HEK293T (cell line): ENCODE results near the gene PSMB9.
"Not testable (repeated sequence)": the region's sequence is repeated elsewhere in the genome, so short reads cannot be mapped to it uniquely, and the experiment has no call there.

Source experiments
- CTCF ChIA-PET: fragments of 350-600 bp; formaldehyde crosslinking; extraction: SDS; loops from one replicate; lab custom pipeline; 2021; ENCODE audit warnings: antibody characterized with exemption, inconsistent platforms; lab: Yijun Ruan, JAX
- POLR2A ChIA-PET: fragments of 350-600 bp; formaldehyde crosslinking; extraction: SDS; loops from one replicate; lab custom pipeline; 2020; ENCODE audit warnings: antibody characterized with exemption, inconsistent platforms; lab: Yijun Ruan, JAX
- DNase-seq: peaks from one replicate; pipeline ENCODE4 v3.0.0; 2012; ENCODE audit warnings: mixed read lengths; ENCODE audit errors: extremely low spot score
- ARNT ChIP-seq: fragments of 450-650 bp; IDR thresholded peaks from 2 replicates; pipeline ENCODE4 v1.6.1; 2017; ENCODE audit warnings: mild to moderate bottlenecking
- BHLHE40 ChIP-seq: fragments of 450-650 bp; IDR thresholded peaks from 2 replicates; pipeline ENCODE4 v1.6.1; 2016; ENCODE audit warnings: mild to moderate bottlenecking, moderate library complexity, borderline replicate concordance
- CTBP1 ChIP-seq: fragments of 450-650 bp; IDR thresholded peaks from 2 replicates; pipeline ENCODE4 v1.6.1; 2016; ENCODE audit warnings: borderline replicate concordance
- ELF4 ChIP-seq: fragments of 450-650 bp; IDR thresholded peaks from 2 replicates; pipeline ENCODE4 v1.6.1; 2017; ENCODE audit warnings: antibody characterized with exemption
- FOXA1 ChIP-seq: fragments of 450-650 bp; IDR thresholded peaks from 2 replicates; pipeline ENCODE4 v1.6.1; 2016; ENCODE audit warnings: mild to moderate bottlenecking
- FOXK2 ChIP-seq: fragments of 450-650 bp; IDR thresholded peaks from 2 replicates; pipeline ENCODE4 v1.6.1; 2016; ENCODE audit warnings: mild to moderate bottlenecking
- FOXM1 ChIP-seq: fragments of 450-650 bp; IDR thresholded peaks from 2 replicates; pipeline ENCODE4 v1.6.1; 2017; ENCODE audit warnings: mild to moderate bottlenecking, borderline replicate concordance
- HDGF ChIP-seq: fragments of 450-650 bp; IDR thresholded peaks from 2 replicates; pipeline ENCODE4 v1.6.1; 2017; ENCODE audit warnings: antibody characterized with exemption, borderline replicate concordance
- L3MBTL2 ChIP-seq: fragments of 450-650 bp; conservative IDR thresholded peaks from 2 replicates; pipeline ENCODE4 v1.6.1; 2016; ENCODE audit warnings: mild to moderate bottlenecking
- LEF1 ChIP-seq: fragments of 450-650 bp; IDR thresholded peaks from 2 replicates; pipeline ENCODE4 v1.6.1; 2017; ENCODE audit warnings: mild to moderate bottlenecking, borderline replicate concordance
- NFRKB ChIP-seq: fragments of 450-650 bp; IDR thresholded peaks from 2 replicates; pipeline ENCODE4 v1.6.1; 2016; ENCODE audit warnings: mild to moderate bottlenecking, moderate library complexity
- SP1 ChIP-seq: fragments of 450-650 bp; IDR thresholded peaks from 2 replicates; pipeline ENCODE4 v1.6.1; 2017
- SUZ12 ChIP-seq: fragments of 450-650 bp; IDR thresholded peaks from 2 replicates; pipeline ENCODE4 v1.6.1; 2016; ENCODE audit warnings: mild to moderate bottlenecking
- TARDBP ChIP-seq: fragments of 450-650 bp; IDR thresholded peaks from 2 replicates; pipeline ENCODE4 v1.6.1; 2016
- ZNF384 ChIP-seq: fragments of 450-650 bp; IDR thresholded peaks from 2 replicates; pipeline ENCODE4 v1.6.1; 2016
- TF ChIP-seq, protein P1 (sequence below): fragments of 450-650 bp; IDR thresholded peaks from 2 replicates; pipeline ENCODE4 v1.6.1; 2016

PSMB9 gene

GRCh38 chr6:32862725-32863124 is 8.7 kb downstream of the PSMB9 start:
- CTCF ChIA-PET, result interaction anchor here (2.2 kb wide), 1 partner anchor 24 kb away, joined by 7 read pairs; the partner anchor contains the start of gene TAP2
- POLR2A ChIA-PET, result interaction anchor here (2.3 kb wide), 1 partner anchor 24 kb away, joined by 10 read pairs; the partner anchor contains the start of gene TAP2
- no peak for DNase-seq
- no peak for TF ChIP-seq SP1
- TF ChIP-seq ZNF384, result no peak
- TF ChIP-seq FOXK2, result no peak
- TF ChIP-seq FOXM1, result no peak
- no peak for TF ChIP-seq L3MBTL2
- TF ChIP-seq HDGF, result no peak
- TF ChIP-seq ARNT, result no peak
- TF ChIP-seq CTBP1, result no peak
- no peak for TF ChIP-seq NFRKB
- no peak for TF ChIP-seq LEF1
- no peak for TF ChIP-seq FOXA1
- TF ChIP-seq TARDBP, result no peak
- TF ChIP-seq, protein P1, sequence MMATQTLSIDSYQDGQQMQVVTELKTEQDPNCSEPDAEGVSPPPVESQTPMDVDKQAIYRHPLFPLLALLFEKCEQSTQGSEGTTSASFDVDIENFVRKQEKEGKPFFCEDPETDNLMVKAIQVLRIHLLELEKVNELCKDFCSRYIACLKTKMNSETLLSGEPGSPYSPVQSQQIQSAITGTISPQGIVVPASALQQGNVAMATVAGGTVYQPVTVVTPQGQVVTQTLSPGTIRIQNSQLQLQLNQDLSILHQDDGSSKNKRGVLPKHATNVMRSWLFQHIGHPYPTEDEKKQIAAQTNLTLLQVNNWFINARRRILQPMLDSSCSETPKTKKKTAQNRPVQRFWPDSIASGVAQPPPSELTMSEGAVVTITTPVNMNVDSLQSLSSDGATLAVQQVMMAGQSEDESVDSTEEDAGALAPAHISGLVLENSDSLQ, result no peak
- no peak for TF ChIP-seq ELF4
- TF ChIP-seq SUZ12, result no peak
- no peak for TF ChIP-seq BHLHE40

GRCh38 chr6:32865724-32866443 is 11.9 kb downstream of the PSMB9 start:
- DNase-seq, result no peak
- POLR2A ChIA-PET, result no interaction called here
- TF ChIP-seq SUZ12, result no peak
- TF ChIP-seq LEF1, result no peak
- TF ChIP-seq CTBP1, result no peak
- TF ChIP-seq, protein P1, result no peak
- TF ChIP-seq L3MBTL2, result no peak
- no peak for TF ChIP-seq TARDBP
- TF ChIP-seq FOXA1, result no peak
- TF ChIP-seq FOXM1, result no peak
- no peak for TF ChIP-seq SP1
- TF ChIP-seq FOXK2, result no peak
- no peak for TF ChIP-seq BHLHE40
- TF ChIP-seq ARNT, result no peak
- TF ChIP-seq NFRKB, result no peak
- no peak for TF ChIP-seq ZNF384
- no peak for TF ChIP-seq ELF4
- no peak for TF ChIP-seq HDGF
- CTCF ChIA-PET, result no interaction called here

DNA sequence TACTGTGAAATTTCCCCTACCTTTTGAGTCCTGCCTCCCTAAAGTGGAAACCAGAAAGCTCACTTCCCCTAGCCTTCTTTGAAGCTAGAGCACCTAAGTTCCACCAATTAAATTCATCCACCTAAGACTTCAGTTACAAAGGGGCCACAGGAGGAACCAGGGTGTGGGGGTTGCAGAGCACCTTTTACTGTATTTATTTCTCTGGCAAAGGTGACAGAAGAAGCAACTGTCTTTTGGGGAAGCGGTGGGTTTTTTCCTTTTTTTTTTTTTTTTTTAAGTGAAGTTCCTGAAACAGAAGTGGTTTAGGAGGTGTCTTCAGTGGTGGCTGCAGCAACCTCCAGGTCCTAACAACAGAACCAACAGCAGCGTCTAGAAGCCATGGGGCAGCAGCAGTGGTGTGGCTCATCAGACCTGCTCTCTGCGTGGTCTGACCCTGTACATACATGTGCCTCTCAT is 13.1 kb downstream of the PSMB9 start:
- no peak for DNase-seq
- POLR2A ChIA-PET, result interaction anchor here (1.7 to 2.7 kb wide), 4 partner anchors 14 to 105 kb away, joined by 6 to 32 read pairs (median 10); partner anchors contain the start of genes PSMB9, TAP1 and TAP2

GRCh38 chr6:32867554-32868256 is 13.7 kb downstream of the PSMB9 start:
- no peak for DNase-seq
- ChIA-PET CTCF (interaction anchor here (0.7 to 3.2 kb wide), 22 partner anchors 9 to 817 kb away, joined by 3 to 74 read pairs (median 4); partner anchors contain the start of genes HLA-DMB, PSMB9, TAP1 and TAP2), POLR2A (interaction anchor here (1.7 to 2.7 kb wide), 4 partner anchors 14 to 104 kb away, joined by 6 to 32 read pairs (median 10); partner anchors contain the start of genes PSMB9, TAP1 and TAP2)
- no peak for TF ChIP-seq FOXA1
- no peak for TF ChIP-seq L3MBTL2
- no peak for TF ChIP-seq ARNT
- no peak for TF ChIP-seq TARDBP
- no peak for TF ChIP-seq SP1
- TF ChIP-seq BHLHE40, result no peak
- no peak for TF ChIP-seq FOXM1
- no peak for TF ChIP-seq SUZ12

More for the DNA sequence above, 13.1 kb downstream of the PSMB9 start:
- no peak for TF ChIP-seq ARNT
- TF ChIP-seq LEF1, result no peak
- no peak for TF ChIP-seq NFRKB
- no peak for TF ChIP-seq BHLHE40
- TF ChIP-seq, protein P1, result no peak
- CTCF ChIA-PET, result interaction anchor here (0.7 to 3.2 kb wide), 8 partner anchors 9 to 454 kb away, joined by 3 to 74 read pairs (median 4); partner anchors contain the start of genes HLA-DMB and TAP2

- no peak for TF ChIP-seq FOXA1
- TF ChIP-seq BHLHE40, result no peak
- TF ChIP-seq HDGF, result no peak
- TF ChIP-seq FOXK2, result no peak
- TF ChIP-seq, protein P1, result 0 out of 2 replicates have a peak, but pooled peaks have one; percentile 26
- TF ChIP-seq ELF4, result no peak
- no peak for TF ChIP-seq CTBP1
- DNase-seq, result peak; percentile 60
- CTCF ChIA-PET, result interaction anchor here (0.6 to 3.2 kb wide), 23 partner anchors 9 to 1842 kb away, joined by 3 to 74 read pairs (median 4); partner anchors contain the start of genes HLA-DMB, PSMB9, TAP1 and TAP2
- POLR2A ChIA-PET, result interaction anchor here (1.7 to 2.7 kb wide), 4 partner anchors 15 to 104 kb away, joined by 6 to 32 read pairs (median 10); partner anchors contain the start of genes PSMB9, TAP1 and TAP2
Measured at GRCh38 chr6:32868257-32868788, 14.3 kb downstream of the PSMB9 start.

GRCh38 chr6:32873947-32874346 is 20.0 kb downstream of the PSMB9 start:
- POLR2A ChIA-PET, result interaction anchor here (1.4 kb wide), 1 partner anchor 36 kb away, joined by 3 read pairs; the partner anchor contains the start of gene TAP2

More at GRCh38 chr6:32873947-32874346, 20.0 kb downstream of the PSMB9 start:
- CTCF ChIA-PET, DNase-seq: not testable (repeated sequence)
